Adrenal gland (tissue), 12 donors: ENCODE results near the gene PTGS1. TPM values are rescaled to one million over a fixed set of nuclear protein-coding genes. Genes with fewer than 3 reads are reported as not detected.

Experiments used
- DNase-seq, 7 donors: peaks; one replicate each; pipeline ENCODE4 v3.0.0-alpha.2; 2019 to 2020
- H3K27ac ChIP-seq, 5 donors: fragments of 200-600 bp; sonication (generic) in 4 of 5; 1 replicate in 3 of 5; 2 replicates in 2 of 5; pipeline versions ENCODE4 v1.5.1 to v1.8.0; 2016 to 2020; ENCODE audit warnings: mild to moderate bottlenecking in 1 of 5
- H3K27me3 ChIP-seq: fragments of 200-600 bp; 2 replicates; pipeline ENCODE4 v1.8.0; 2021
- H3K36me3 ChIP-seq, 2 donors: fragments of 200-600 bp; replicated peaks in 1 of 2; 1 replicate in 1 of 2; 2 replicates in 1 of 2; pipeline versions ENCODE4 v1.5.1 to v1.8.0; 2018 to 2022
- H3K4me1 ChIP-seq, 2 donors: fragments of 200-600 bp; replicated peaks in 1 of 2; 1 replicate in 1 of 2; 2 replicates in 1 of 2; pipeline versions ENCODE4 v1.5.1 to v1.8.0; 2018 to 2021
- H3K4me3 ChIP-seq, 4 donors: fragments of 200-600 bp; sonication (generic) in 3 of 4; one replicate each; pipeline ENCODE4 v1.5.1; 2016 to 2018
- H3K9me3 ChIP-seq, 3 donors: fragments of 200-600 bp; sonication (generic) in 1 of 3; replicated peaks in 1 of 3; 1 replicate in 2 of 3; 2 replicates in 1 of 3; pipeline versions ENCODE4 v1.5.1 to v1.8.0; 2016 to 2021
- POLR2A ChIP-seq, 2 donors: fragments of 450-650 bp; IDR thresholded peaks; one replicate each; pipeline ENCODE4 v1.6.1; 2017; ENCODE audit warnings: antibody characterized with exemption in 2 of 2, mild to moderate bottlenecking in 2 of 2, moderate library complexity in 1 of 2
- WGBS, 4 donors: extraction: QIAGEN DNeasy Blood & Tissue Kit in 2 of 4; methylation state at CpG; one replicate each; pipeline versions ENCODE4 v1.1.5 to v1.1.7; 2013 to 2017; 5-methylcytosine and 5-hydroxymethylcytosine counted together
- intact Hi-C, 2 donors: fragments of 100-400 bp; cut with DNase I; formaldehyde crosslinking; loops; one replicate each; pipeline versions ENCODE4 v1.14.1 to v1.15.0; 2022 to 2023
- polyA plus RNA-seq, 3 donors: library from polyadenylated mRNA; stranded (reverse); fragments of 200-250 nt in 2 of 3; fragments of 350-450 nt in 1 of 3; fragmentation: Illumina TruSeq in 1 of 3; extraction: RNeasy Lipid Tissue Mini Kit (QIAGEN cat#74804) in 1 of 3; gene quantifications; one replicate each; pipeline ENCODE4 v1.2.3, GENCODE V29; 2013 to 2014
- total RNA-seq, 9 donors: library from RNA; depleted of rRNA in 4 of 9; stranded (reverse); fragments of >200 nt in 4 of 9; fragments of 120-200 nt in 1 of 9; fragmentation: NEBNext Ultra II Directional in 1 of 9; extraction: Animal tissue kit (Norgen Biotek cat#: 25700) in 1 of 9; gene quantifications; one replicate each; pipeline versions ENCODE4 v1.1.0 to v1.2.4, GENCODE V29; 2013 to 2023
- TF ChIP-seq, protein P1 (sequence below), 6 experiments: fragments of 450-650 bp in 4 of 6; fragments of 200-600 bp in 2 of 6; sonication (generic) in 1 of 6; IDR thresholded peaks; 1 replicate in 5 of 6; 2 replicates in 1 of 6; pipeline versions ENCODE4 v1.5.1 to v1.8.0; 2016 to 2021; ENCODE audit warnings: antibody characterized with exemption in 6 of 6, mild to moderate bottlenecking in 2 of 6, moderate library complexity in 1 of 6
- donor health status: healthy with polysubstance abuse.
- donor health status: Bipolar disorder and iron deficiency.
- donor health status: DM: yes; HTN: yes; CAD: no.
- donor health status: DM: no; HTN: no; CAD: no.
- donor health status: DM: no; HTN: no; CAD: no.
- donor health status: DM: yes; HTN: yes; CAD: no.

Gene PTGS1
- total and polyA plus RNA-seq, 12 donors = 0.78 to 6.6 (median 5.1) TPM

- peaks cover 7 to 8% of the 10 kb centered on the region in 2 donors for H3K4me1 ChIP-seq
- no peak for DNase-seq
- no peaks in the 10 kb centered on the region for H3K36me3 ChIP-seq
- intact Hi-C loops = no loop called here
- no peak overlapping the region for H3K4me3 ChIP-seq
- WGBS, 4 donors = 55 to 74% (median 71%) methylated on average over 22 to 24 of the region's 24 CpGs
- H3K27me3 ChIP-seq = no peaks in the 10 kb centered on the region
- no peak overlapping the region for H3K27ac ChIP-seq
- TF ChIP-seq POLR2A (IDR thresholded peaks at IDR 0.05) = no peak
- TF ChIP-seq, protein P1, sequence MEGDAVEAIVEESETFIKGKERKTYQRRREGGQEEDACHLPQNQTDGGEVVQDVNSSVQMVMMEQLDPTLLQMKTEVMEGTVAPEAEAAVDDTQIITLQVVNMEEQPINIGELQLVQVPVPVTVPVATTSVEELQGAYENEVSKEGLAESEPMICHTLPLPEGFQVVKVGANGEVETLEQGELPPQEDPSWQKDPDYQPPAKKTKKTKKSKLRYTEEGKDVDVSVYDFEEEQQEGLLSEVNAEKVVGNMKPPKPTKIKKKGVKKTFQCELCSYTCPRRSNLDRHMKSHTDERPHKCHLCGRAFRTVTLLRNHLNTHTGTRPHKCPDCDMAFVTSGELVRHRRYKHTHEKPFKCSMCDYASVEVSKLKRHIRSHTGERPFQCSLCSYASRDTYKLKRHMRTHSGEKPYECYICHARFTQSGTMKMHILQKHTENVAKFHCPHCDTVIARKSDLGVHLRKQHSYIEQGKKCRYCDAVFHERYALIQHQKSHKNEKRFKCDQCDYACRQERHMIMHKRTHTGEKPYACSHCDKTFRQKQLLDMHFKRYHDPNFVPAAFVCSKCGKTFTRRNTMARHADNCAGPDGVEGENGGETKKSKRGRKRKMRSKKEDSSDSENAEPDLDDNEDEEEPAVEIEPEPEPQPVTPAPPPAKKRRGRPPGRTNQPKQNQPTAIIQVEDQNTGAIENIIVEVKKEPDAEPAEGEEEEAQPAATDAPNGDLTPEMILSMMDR (IDR thresholded peaks at IDR 0.05) = no peak
- no peaks in the 10 kb centered on the region for H3K9me3 ChIP-seq
Observed at GRCh38 chr9:122377241-122378164, 6.7 kb downstream of the PTGS1 start.

GRCh38 chr9:122378236-122378635, 7.4 kb downstream of the PTGS1 start:
- Histone ChIP-seq H3K9me3 (no peaks in the 10 kb centered on the region), H3K4me3 (no peak overlapping the region), H3K27ac (no peak overlapping the region), H3K27me3 (no peaks in the 10 kb centered on the region), H3K4me1 (peaks cover 7 to 8% of the 10 kb centered on the region in 2 donors), H3K36me3 (no peaks in the 10 kb centered on the region)
- intact Hi-C loops = no loop called here
- TF ChIP-seq, protein P1 (IDR thresholded peaks at IDR 0.05) = no peak
- no peak for TF ChIP-seq POLR2A (IDR thresholded peaks at IDR 0.05)
- no peak for DNase-seq
- 84 to 90% (median 88%) methylated on average over 8 of the region's 8 CpGs for WGBS, 4 donors

DNA sequence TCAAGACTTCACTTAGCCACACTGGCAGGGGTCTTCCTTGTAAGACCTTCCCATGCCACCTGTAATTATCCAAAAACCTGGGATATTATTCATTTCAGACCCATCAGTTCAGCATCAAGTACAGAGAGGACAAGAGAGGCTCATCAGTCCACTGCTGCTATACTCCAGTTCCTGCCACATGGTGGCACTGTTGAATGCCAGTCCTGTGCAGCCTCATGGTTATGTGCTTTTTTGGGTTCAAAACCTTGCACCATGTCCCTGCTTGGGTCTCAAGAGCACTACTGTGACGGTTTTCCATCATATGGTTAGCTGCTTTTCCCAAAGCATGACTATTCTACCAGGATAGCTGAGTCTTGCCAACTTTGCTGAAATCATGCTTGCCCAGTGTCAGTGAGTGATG, 8.5 kb downstream of the PTGS1 start:
- Histone ChIP-seq H3K4me1 (peaks cover 7 to 8% of the 10 kb centered on the region in 2 donors), H3K27me3 (no peaks in the 10 kb centered on the region), H3K9me3 (no peaks in the 10 kb centered on the region), H3K36me3 (no peaks in the 10 kb centered on the region), H3K4me3 (no peak overlapping the region), H3K27ac (no peak overlapping the region)
- 47 to 70% (median 58%) methylated on average over 1 of the region's 1 CpG for WGBS, 4 donors
- no peak for DNase-seq
- TF ChIP-seq, protein P1 (IDR thresholded peaks at IDR 0.05) = no peak
- no peak for TF ChIP-seq POLR2A (IDR thresholded peaks at IDR 0.05)
- intact Hi-C loops = no loop called here

DNA sequence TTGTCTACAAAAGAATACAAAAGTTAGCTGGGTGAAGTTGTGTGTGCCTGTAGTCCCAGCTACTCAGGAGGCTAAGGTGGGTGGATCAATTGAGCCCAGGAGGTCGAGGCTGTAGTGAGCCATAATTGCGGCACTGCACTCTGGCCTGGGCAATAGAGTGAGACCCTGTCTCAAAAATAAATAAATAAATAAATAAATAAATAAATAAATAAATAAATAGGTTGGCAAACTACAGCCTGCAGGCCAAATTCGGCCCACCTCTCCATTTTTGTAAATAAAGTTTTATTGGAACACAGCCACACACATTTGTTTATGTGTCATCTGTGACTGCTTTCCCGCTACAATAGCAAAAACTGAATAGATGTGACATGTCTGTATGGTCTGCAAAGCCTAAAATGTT, 9.5 kb downstream of the PTGS1 start:
- 92 to 97% (median 95%) methylated on average over 4 of the region's 4 CpGs for WGBS, 4 donors

More for the DNA sequence above, 9.5 kb downstream of the PTGS1 start:
- H3K27me3 ChIP-seq = no peaks in the 10 kb centered on the region
- no peaks in the 10 kb centered on the region for H3K9me3 ChIP-seq
- no peak for TF ChIP-seq POLR2A (IDR thresholded peaks at IDR 0.05)
- TF ChIP-seq, protein P1 (IDR thresholded peaks at IDR 0.05) = no peak
- intact Hi-C loops = no loop called here
- DNase-seq = no peak
- no peak overlapping the region for H3K27ac ChIP-seq
- no peak overlapping the region for H3K4me3 ChIP-seq
- peaks cover 3 to 6% of the 10 kb centered on the region in 2 donors for H3K4me1 ChIP-seq
- no peaks in the 10 kb centered on the region for H3K36me3 ChIP-seq
